ENCODE measurements around the gene ALDH1A3. TPM values are rescaled to one million over a fixed set of nuclear protein-coding genes. Genes with fewer than 3 reads are reported as not detected.

The ALDH1A3 gene
- total and polyA plus RNA-seq, 2 of the 13 experiments (the other 11 are each of a cell fraction or from before 2014, with no cell fraction given): not detected

GRCh38 chr15:100918034-100918689 lies 38.5 kb downstream of the ALDH1A3 start (continued):
- TF ChIP-seq GLMP (CRISPR knock-in tag; IDR thresholded peaks at IDR 0.05; ENCODE audit: borderline replicate concordance) (no peak), NCOA1 (CRISPR knock-in tag; IDR thresholded peaks at IDR 0.05) (no peak)

DNA sequence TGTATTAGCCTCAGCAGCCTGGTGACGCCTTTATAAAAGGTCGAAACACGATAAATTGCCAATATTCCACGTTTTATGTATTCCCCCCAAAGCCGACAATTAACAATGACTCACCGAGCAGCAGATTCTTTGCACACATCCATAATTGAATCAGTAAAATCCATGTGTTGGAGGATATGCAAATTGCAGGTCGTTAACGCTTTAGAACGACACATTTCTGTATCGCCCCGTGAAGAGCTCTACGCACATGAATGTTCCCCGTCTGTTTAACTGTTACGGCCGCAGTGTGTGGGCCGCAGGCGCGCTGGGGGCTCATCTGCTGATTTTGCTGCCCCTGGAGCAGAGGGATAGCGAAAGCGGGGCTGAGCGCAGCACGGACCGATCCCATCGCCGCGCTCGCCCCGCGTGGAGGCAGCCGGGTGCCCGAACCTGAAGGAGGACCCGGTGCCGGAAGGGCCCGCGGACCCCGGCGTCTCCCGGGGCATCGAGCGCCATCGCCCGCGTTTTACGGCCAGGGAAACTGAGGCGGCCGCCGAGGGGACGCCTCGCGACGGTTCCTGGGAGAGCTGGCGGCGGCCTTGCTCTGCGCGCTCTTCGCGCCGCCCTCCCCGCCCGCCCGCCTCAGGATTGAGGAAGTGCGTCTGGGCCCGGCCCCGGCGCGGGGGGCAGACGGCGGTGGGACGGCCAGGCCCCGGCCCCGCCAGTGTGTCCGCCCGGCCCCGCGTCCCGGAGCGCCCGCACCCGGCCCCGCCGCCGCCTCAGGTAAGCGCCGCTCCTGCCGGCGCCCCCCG lies 39.3 kb downstream of the ALDH1A3 start, which contains the start of gene LRRK1:
TSS of gene LRRK1 (plus strand) at position 668 of the 791 bp plus-strand sequence. CDS start 5,276 bp downstream, outside the sequence.
- H3K9me3 ChIP-seq (ENCODE audit: low read length): no peaks in the 10 kb centered on the region
- WGBS (ENCODE audit: low lambda C conversion rate): 71% methylated on average over 48 of the region's 87 CpGs
- no peak within 1 kb of the TSS for H2AFZ ChIP-seq (ENCODE audit: low read length)

More for the DNA sequence above, 39.3 kb downstream of the ALDH1A3 start, which contains the start of gene LRRK1:
- Histone ChIP-seq H3K9ac (ENCODE audit: insufficient read depth, low read depth, low read length) (no peak within 1 kb of the TSS), H3K27me3 (ENCODE audit: control insufficient read depth in 1 of 2, insufficient read depth in 2 of 2, low read length in 2 of 2) (peaks cover 3 to 67% of the 10 kb centered on the region in 2 experiments), H3K27ac (ENCODE audit: extremely low read length, insufficient read depth, low read length) (no peak within 1 kb of the TSS), H3K79me2 (ENCODE audit: insufficient read depth, low read length) (no peaks in the 10 kb centered on the region), H3K4me1 (ENCODE audit: insufficient read depth, low read length) (no peaks in the 10 kb centered on the region), H4K20me1 (ENCODE audit: insufficient read depth, low read length) (no peaks in the 10 kb centered on the region), H3K36me3 (replicated peaks in 1 of 2; ENCODE audit: control insufficient read depth in 1 of 2, insufficient read depth in 2 of 2, low read length in 2 of 2) (no peaks in the 10 kb centered on the region), H3K4me3 (replicated peaks in 1 of 3; ENCODE audit: insufficient read depth in 1 of 3, low read depth in 2 of 3, low read length in 3 of 3) (no peak within 1 kb of the TSS), H3K4me2 (ENCODE audit: low read depth, low read length) (no peak within 1 kb of the TSS)
- CTCF ChIA-PET (ENCODE audit: low intra/inter-chr PET ratio, low total read pairs): interaction anchor here (1.2 to 3.1 kb wide), 2 partner anchors 88 to 339 kb away, joined by 4 to 63 read pairs; no protein-coding TSS in a partner anchor
- POLR2A ChIA-PET: no interaction called here
- TF ChIP-seq HNRNPLL (IDR thresholded peaks at IDR 0.05; ENCODE audit: low read depth, low read length, poor library complexity, severe bottlenecking): no peak
- TF ChIP-seq ZNF260 (CRISPR knock-in tag; IDR thresholded peaks at IDR 0.05; ENCODE audit: borderline replicate concordance, low read depth): no peak
- no peak for TF ChIP-seq STAT6 (CRISPR knock-in tag; IDR thresholded peaks at IDR 0.05; ENCODE audit: borderline replicate concordance)
- no peak for TF ChIP-seq HOXA3 (CRISPR knock-in tag; IDR thresholded peaks at IDR 0.05)
- TF ChIP-seq SRSF4 (IDR thresholded peaks at IDR 0.05; ENCODE audit: low read depth, low read length, poor library complexity, severe bottlenecking): no peak
- TF ChIP-seq, protein P1, sequence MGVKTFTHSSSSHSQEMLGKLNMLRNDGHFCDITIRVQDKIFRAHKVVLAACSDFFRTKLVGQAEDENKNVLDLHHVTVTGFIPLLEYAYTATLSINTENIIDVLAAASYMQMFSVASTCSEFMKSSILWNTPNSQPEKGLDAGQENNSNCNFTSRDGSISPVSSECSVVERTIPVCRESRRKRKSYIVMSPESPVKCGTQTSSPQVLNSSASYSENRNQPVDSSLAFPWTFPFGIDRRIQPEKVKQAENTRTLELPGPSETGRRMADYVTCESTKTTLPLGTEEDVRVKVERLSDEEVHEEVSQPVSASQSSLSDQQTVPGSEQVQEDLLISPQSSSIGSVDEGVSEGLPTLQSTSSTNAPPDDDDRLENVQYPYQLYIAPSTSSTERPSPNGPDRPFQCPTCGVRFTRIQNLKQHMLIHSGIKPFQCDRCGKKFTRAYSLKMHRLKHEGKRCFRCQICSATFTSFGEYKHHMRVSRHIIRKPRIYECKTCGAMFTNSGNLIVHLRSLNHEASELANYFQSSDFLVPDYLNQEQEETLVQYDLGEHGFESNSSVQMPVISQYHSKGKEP (CRISPR knock-in tag; IDR thresholded peaks at IDR 0.05): no peak
- TF ChIP-seq ZNF781 (CRISPR knock-in tag; IDR thresholded peaks at IDR 0.05; ENCODE audit: borderline replicate concordance, not compliant biosample characterization): no peak
- no peak for TF ChIP-seq TBL1XR1 (IDR thresholded peaks at IDR 0.05; ENCODE audit: borderline replicate concordance, low read length, partially characterized antibody)
- no peak for TF ChIP-seq HMGA1 (CRISPR knock-in tag; conservative IDR thresholded peaks at IDR 0.05)
- in situ Hi-C loops (cut with HindIII; ENCODE audit: extremely low pct_ligation_motif_present, low pct_unique_long_range_greater_than_20kb): loop anchor here (5.0 to 25.0 kb wide), 2 partner anchors 88 to 343 kb away; partner anchors contain the start of gene CHSY1
- no peak for ATAC-seq
- no peak for DNase-seq (ENCODE audit: low spot score)
- intact Hi-C loops (cut with micrococcal nuclease; ENCODE audit: unreplicated experiment): loop anchor here (1.0 to 10.0 kb wide), 2 partner anchors 88 to 336 kb away; partner anchors contain the start of gene CHSY1
- no TSS peak for BruUV-seq (replicated peaks)
- FAIRE-seq: no peak
